H9 (cell line): ENCODE results near the gene XPNPEP2. TPM values are rescaled to one million over a fixed set of nuclear protein-coding genes. Genes with fewer than 3 reads are reported as not detected.
A peak's percentile ranks its signal among the peaks of the same experiment; 100 is the strongest.

Experiments
- DNase-seq: peaks from one replicate; pipeline ENCODE4 v3.0.0-alpha.2; 2017
- H2AFZ ChIP-seq: one replicate; pipeline ENCODE4 v1.6.1; 2013; ENCODE audit warnings: mild to moderate bottlenecking, low read length, control low read depth, moderate library complexity
- H2AK5ac ChIP-seq: 2 replicates; pipeline ENCODE4 v1.6.1; 2013; ENCODE audit warnings: low read length, control low read depth, mixed read lengths; ENCODE audit not compliant: insufficient read length
- H2BK120ac ChIP-seq: one replicate; pipeline ENCODE4 v1.6.1; 2013; ENCODE audit warnings: low read depth, mild to moderate bottlenecking, low read length, control low read depth, inconsistent platforms; ENCODE audit not compliant: poor library complexity, severe bottlenecking
- H2BK12ac ChIP-seq: 2 replicates; pipeline ENCODE4 v1.6.1; 2013; ENCODE audit warnings: low read length, control low read depth, mixed read lengths, low read depth; ENCODE audit not compliant: insufficient read length
- H2BK15ac ChIP-seq: 2 replicates; pipeline ENCODE4 v1.6.1; 2013; ENCODE audit warnings: low read depth, low read length, control low read depth
- H2BK20ac ChIP-seq: one replicate; pipeline ENCODE4 v1.6.1; 2013; ENCODE audit warnings: low read depth, mild to moderate bottlenecking, low read length, control low read depth, inconsistent platforms; ENCODE audit not compliant: poor library complexity, severe bottlenecking
- H2BK5ac ChIP-seq: 2 replicates; pipeline ENCODE4 v1.6.1; 2013; ENCODE audit warnings: low read length, control low read depth, mixed read lengths; ENCODE audit not compliant: insufficient read length
- H3K14ac ChIP-seq: 2 replicates; pipeline ENCODE4 v1.6.1; 2013; ENCODE audit warnings: low read length, control low read depth; ENCODE audit not compliant: insufficient read depth
- H3K18ac ChIP-seq: 2 replicates; pipeline ENCODE4 v1.6.1; 2013; ENCODE audit warnings: low read depth, mild to moderate bottlenecking, mixed read lengths, low read length, control low read depth; ENCODE audit not compliant: insufficient read length
- H3K23ac ChIP-seq: 2 replicates; pipeline ENCODE4 v1.6.1; 2013; ENCODE audit warnings: low read length, control low read depth, mixed read lengths, low read depth; ENCODE audit not compliant: insufficient read length
- H3K23me2 ChIP-seq: 2 replicates; pipeline ENCODE4 v1.6.1; 2013; ENCODE audit warnings: low read depth, mild to moderate bottlenecking, mixed read lengths, low read length, control low read depth; ENCODE audit not compliant: insufficient read length, poor library complexity, severe bottlenecking
- H3K27ac ChIP-seq: 2 replicates; pipeline ENCODE4 v1.5.1; 2013; ENCODE audit warnings: low read length, control low read depth, mixed read lengths, low read depth; ENCODE audit not compliant: insufficient read length
- H3K27me3 ChIP-seq: 2 replicates; pipeline ENCODE4 v1.6.1; 2013; ENCODE audit warnings: low read length, control low read depth, inconsistent platforms; ENCODE audit not compliant: insufficient read depth
- H3K4ac ChIP-seq: 2 replicates; pipeline ENCODE4 v1.6.1; 2013; ENCODE audit warnings: low read depth, mild to moderate bottlenecking, control low read depth, inconsistent platforms, low read length, moderate library complexity
- H3K4me1 ChIP-seq: 2 replicates; pipeline ENCODE4 v1.6.1; 2013; ENCODE audit warnings: low read length, control low read depth, inconsistent platforms; ENCODE audit not compliant: insufficient read depth
- H3K4me2 ChIP-seq: 2 replicates; pipeline ENCODE4 v1.6.1; 2013; ENCODE audit warnings: low read length, control low read depth, mixed read lengths; ENCODE audit not compliant: insufficient read length, insufficient read depth
- H3K56ac ChIP-seq: 2 replicates; pipeline ENCODE4 v1.6.1; 2013; ENCODE audit warnings: low read depth, mild to moderate bottlenecking, mixed read lengths, low read length, control low read depth; ENCODE audit not compliant: insufficient read length
- H3K79me1 ChIP-seq: 2 replicates; pipeline ENCODE4 v1.6.1; 2013; ENCODE audit warnings: low read depth, mild to moderate bottlenecking, moderate library complexity, low read length, control low read depth, inconsistent platforms; ENCODE audit not compliant: insufficient read depth, poor library complexity, severe bottlenecking
- H3K79me2 ChIP-seq: 2 replicates; pipeline ENCODE4 v1.6.1; 2013; ENCODE audit warnings: low read length, control low read depth, inconsistent platforms; ENCODE audit not compliant: insufficient read depth
- H3K9ac ChIP-seq: 2 replicates; pipeline ENCODE4 v1.6.1; 2013; ENCODE audit warnings: low read length, control low read depth, mixed read lengths; ENCODE audit not compliant: insufficient read length; ENCODE audit errors: extremely low read depth
- H3K9me3 ChIP-seq: one replicate; pipeline ENCODE4 v1.6.1; 2013; ENCODE audit warnings: low read depth, low read length, inconsistent platforms; ENCODE audit not compliant: control insufficient read depth
- H3T11ph ChIP-seq: one replicate; pipeline ENCODE4 v1.6.1; 2013; ENCODE audit warnings: mild to moderate bottlenecking, low read length, control low read depth, inconsistent platforms
- H4K20me1 ChIP-seq: one replicate; pipeline ENCODE4 v1.6.1; 2013; ENCODE audit not compliant: control insufficient read depth, insufficient read length, insufficient read depth
- H4K5ac ChIP-seq: 2 replicates; pipeline ENCODE4 v1.6.1; 2013; ENCODE audit warnings: low read depth, mild to moderate bottlenecking, mixed read lengths, low read length, control low read depth; ENCODE audit not compliant: insufficient read length
- H4K8ac ChIP-seq: replicated peaks from 2 replicates; pipeline ENCODE4 v1.6.1; 2013; ENCODE audit warnings: low read length, control low read depth, mixed read lengths, low read depth; ENCODE audit not compliant: insufficient read length
- H4K91ac ChIP-seq: 2 replicates; pipeline ENCODE4 v1.6.1; 2013; ENCODE audit warnings: low read depth, mild to moderate bottlenecking, moderate library complexity, mixed read lengths, low read length, control low read depth; ENCODE audit not compliant: insufficient read length
- H3K27ac Mint-ChIP-seq, 3 experiments: 2 replicates in 2 of 3; 3 replicates in 1 of 3; pipeline ENCODE4 v1.8.0; 2020 to 2021; ENCODE audit warnings: mixed read lengths in 3 of 3, mild to moderate bottlenecking in 1 of 3, moderate library complexity in 1 of 3
- H3K27me3 Mint-ChIP-seq: 2 replicates; pipeline ENCODE4 v1.8.0; 2021; ENCODE audit warnings: low read depth, mild to moderate bottlenecking, moderate library complexity, mixed read lengths
- H3K36me3 Mint-ChIP-seq, 3 experiments: 2 replicates in 2 of 3; 3 replicates in 1 of 3; pipeline ENCODE4 v1.8.0; 2020 to 2021; ENCODE audit warnings: low read depth in 3 of 3, mixed read lengths in 3 of 3; ENCODE audit not compliant: insufficient read depth in 1 of 3
- H3K4me1 Mint-ChIP-seq, 2 experiments: 2 replicates each; pipeline ENCODE4 v1.8.0; 2020; ENCODE audit warnings: mixed read lengths in 2 of 2
- H3K4me3 Mint-ChIP-seq, 2 experiments: 2 replicates in 1 of 2; 3 replicates in 1 of 2; pipeline ENCODE4 v1.8.0; 2020 to 2021; ENCODE audit warnings: mild to moderate bottlenecking in 2 of 2, mixed read lengths in 2 of 2, moderate library complexity in 1 of 2
- H3K9me3 Mint-ChIP-seq, 2 experiments: 2 replicates in 1 of 2; 3 replicates in 1 of 2; pipeline ENCODE4 v1.8.0; 2020; ENCODE audit warnings: mild to moderate bottlenecking in 2 of 2, mixed read lengths in 2 of 2, moderate library complexity in 1 of 2
- WGBS: extraction: QIAGEN DNeasy Blood & Tissue Kit; methylation state at CpG from one replicate; pipeline ENCODE4 v1.1.7; 2013; ENCODE audit warnings: missing lambda C conversion rate, low lambda C conversion rate, mixed read lengths; ENCODE audit not compliant: insufficient read length; ENCODE audit errors: extremely low coverage; 5-methylcytosine and 5-hydroxymethylcytosine counted together
- total RNA-seq: library from RNA; stranded (reverse); gene quantifications from 2 replicates; pipeline ENCODE4 v1.2.1, GENCODE V29; 2021
- TF ChIP-seq, protein P1 (sequence below): fragments of 200-600 bp; sonication (generic); conservative IDR thresholded peaks from 3 replicates; pipeline ENCODE4 v1.8.0; 2021; ENCODE audit warnings: antibody characterized with exemption, mild to moderate bottlenecking

The XPNPEP2 gene
- total RNA-seq, 1 experiment from 2014 or later = 0.11 TPM

DNA sequence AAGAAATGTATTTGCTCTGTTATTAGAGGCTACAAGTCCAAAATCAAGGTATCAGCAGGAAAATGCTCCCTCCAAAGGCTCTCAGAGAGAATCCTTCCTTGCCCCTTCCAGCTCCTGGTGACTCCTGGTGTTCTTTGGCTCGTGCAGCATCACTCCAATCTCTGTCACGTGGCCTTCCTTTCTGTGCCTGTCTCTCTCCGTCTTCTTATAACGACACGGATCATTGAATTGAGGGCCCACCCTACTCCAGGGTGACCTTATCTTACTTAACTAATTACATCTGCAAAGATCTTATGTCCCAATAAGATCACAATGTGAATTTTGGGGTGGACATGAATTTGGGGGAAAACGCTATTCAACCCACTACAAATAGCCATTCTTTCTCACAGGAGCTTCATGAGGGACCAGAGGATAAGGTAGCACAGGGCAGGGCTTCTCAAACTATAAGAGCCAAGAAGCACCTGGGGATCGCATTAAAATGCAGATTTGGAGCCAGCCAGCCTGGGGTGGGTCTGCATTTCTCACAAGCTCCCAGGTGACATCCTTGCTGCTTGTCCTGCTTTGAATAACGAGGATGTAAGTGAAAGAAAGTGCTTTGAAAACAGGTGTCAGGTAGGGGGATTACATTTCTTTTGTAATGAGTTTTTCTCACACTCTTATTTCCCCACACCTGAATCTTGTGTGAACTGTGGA, 42.2 kb upstream of the XPNPEP2 start:
- TF ChIP-seq, protein P1, sequence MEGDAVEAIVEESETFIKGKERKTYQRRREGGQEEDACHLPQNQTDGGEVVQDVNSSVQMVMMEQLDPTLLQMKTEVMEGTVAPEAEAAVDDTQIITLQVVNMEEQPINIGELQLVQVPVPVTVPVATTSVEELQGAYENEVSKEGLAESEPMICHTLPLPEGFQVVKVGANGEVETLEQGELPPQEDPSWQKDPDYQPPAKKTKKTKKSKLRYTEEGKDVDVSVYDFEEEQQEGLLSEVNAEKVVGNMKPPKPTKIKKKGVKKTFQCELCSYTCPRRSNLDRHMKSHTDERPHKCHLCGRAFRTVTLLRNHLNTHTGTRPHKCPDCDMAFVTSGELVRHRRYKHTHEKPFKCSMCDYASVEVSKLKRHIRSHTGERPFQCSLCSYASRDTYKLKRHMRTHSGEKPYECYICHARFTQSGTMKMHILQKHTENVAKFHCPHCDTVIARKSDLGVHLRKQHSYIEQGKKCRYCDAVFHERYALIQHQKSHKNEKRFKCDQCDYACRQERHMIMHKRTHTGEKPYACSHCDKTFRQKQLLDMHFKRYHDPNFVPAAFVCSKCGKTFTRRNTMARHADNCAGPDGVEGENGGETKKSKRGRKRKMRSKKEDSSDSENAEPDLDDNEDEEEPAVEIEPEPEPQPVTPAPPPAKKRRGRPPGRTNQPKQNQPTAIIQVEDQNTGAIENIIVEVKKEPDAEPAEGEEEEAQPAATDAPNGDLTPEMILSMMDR = no peak
- DNase-seq = peak; percentile 73
- Histone ChIP-seq H2BK12ac (no peak overlapping the region), H3K27me3 (no peaks in the 10 kb centered on the region; the same call in 1 of the 2 replicates), H3K23me2 (no peaks in the 10 kb centered on the region), H3K56ac (no peak overlapping the region), H2BK120ac (no peak overlapping the region), H3K79me1 (no peaks in the 10 kb centered on the region), H4K5ac (no peak overlapping the region), H2BK20ac (no peak overlapping the region), H3K23ac (no peak overlapping the region), H3K9ac (no peak overlapping the region), H4K91ac (no peak overlapping the region), H2AFZ (no peak overlapping the region), H4K20me1 (no peaks in the 10 kb centered on the region), H2BK5ac (no peak overlapping the region), H3K4me2 (peak overlapping the region; percentile 27), H3K79me2 (no peaks in the 10 kb centered on the region), H2BK15ac (no peak overlapping the region), H3K14ac (no peak overlapping the region), H3K27ac (peak overlapping the region; percentile 36), H3K9me3 (peaks cover 8% of the 10 kb centered on the region), H3K4ac (no peak overlapping the region), H2AK5ac (no peak overlapping the region), H3T11ph (no peak overlapping the region), H3K4me1 (peaks cover 9% of the 10 kb centered on the region; the same call in 1 of the 2 replicates), H3K18ac (no peak overlapping the region), H4K8ac (no peak overlapping the region)
- no CpG with 5 or more reads among the region's 8 CpGs for WGBS
- Mint-ChIP-seq H3K27me3 (peaks cover 36% of the 10 kb centered on the region), H3K27ac (peak overlapping the region in 2 of 3 experiments; percentile 72 to 83; a peak in 4 of 7 replicates), H3K4me3 (peak overlapping the region in 1 of 2 experiments; percentile 71; a peak in 3 of 5 replicates), H3K4me1 (peaks cover 33 to 42% of the 10 kb centered on the region in 2 experiments), H3K36me3 (peaks cover 2 to 14% (median 5%) of the 10 kb centered on the region in 3 experiments; a peak in 4 of 7 replicates), H3K9me3 (peaks cover 0 to 75% of the 10 kb centered on the region in 2 experiments; a peak in 3 of 5 replicates)
